ENCODE results near the gene WNT16. TPM values are rescaled to one million over a fixed set of nuclear protein-coding genes. Genes with fewer than 3 reads are reported as not detected.

WNT16 gene
- total RNA-seq, 1 donor from 2014 or later, result not detected

GRCh38 chr7:121384265-121384664 is 55.5 kb downstream of the WNT16 start:
- ATAC-seq, result peak in 1 of 2 donors; percentile 66
- H3K36me3 ChIP-seq, result no peaks in the 10 kb centered on the region
- H3K27ac ChIP-seq, result no peak overlapping the region
- no peak overlapping the region for H3K4me3 ChIP-seq
- intact Hi-C loops (cut with DNase I), result no loop called here
- TF ChIP-seq CTCF (IDR thresholded peaks at IDR 0.05), result no peak
- peaks cover 31% of the 10 kb centered on the region for H3K4me1 ChIP-seq
- no peaks in the 10 kb centered on the region for H3K9me3 ChIP-seq
- H3K27me3 ChIP-seq (ENCODE audit: low read depth), result no peaks in the 10 kb centered on the region
- DNase-seq, result no peak

GRCh38 chr7:121385056-121385799 is 56.4 kb downstream of the WNT16 start:
- no peaks in the 10 kb centered on the region for H3K9me3 ChIP-seq
- no peaks in the 10 kb centered on the region for H3K27me3 ChIP-seq (ENCODE audit: low read depth)
- no peak overlapping the region for H3K27ac ChIP-seq
- no peak overlapping the region for H3K4me3 ChIP-seq
- intact Hi-C loops (cut with DNase I), result no loop called here
- TF ChIP-seq CTCF (IDR thresholded peaks at IDR 0.05), result no peak
- no peak for DNase-seq
- ATAC-seq, result no peak
- no peaks in the 10 kb centered on the region for H3K36me3 ChIP-seq
- H3K4me1 ChIP-seq, result peaks cover 31% of the 10 kb centered on the region

- no peaks in the 10 kb centered on the region for H3K9me3 ChIP-seq
- no peaks in the 10 kb centered on the region for H3K36me3 ChIP-seq
- H3K27me3 ChIP-seq (ENCODE audit: low read depth), result no peaks in the 10 kb centered on the region
- ATAC-seq (peak; percentile 56 to 69), DNase-seq (no peak)
- no peak overlapping the region for H3K4me3 ChIP-seq
- peaks cover 31% of the 10 kb centered on the region for H3K4me1 ChIP-seq
- H3K27ac ChIP-seq, result no peak overlapping the region
- intact Hi-C loops (cut with DNase I), result no loop called here
- TF ChIP-seq CTCF (IDR thresholded peaks at IDR 0.05), result no peak
Observed at GRCh38 chr7:121385800-121386179, 57.0 kb downstream of the WNT16 start.

- no peaks in the 10 kb centered on the region for H3K27me3 ChIP-seq (ENCODE audit: low read depth)
- no peaks in the 10 kb centered on the region for H3K36me3 ChIP-seq
- H3K27ac ChIP-seq, result no peak overlapping the region
- no peak for ATAC-seq
- H3K4me3 ChIP-seq, result no peak overlapping the region
- peaks cover 24% of the 10 kb centered on the region for H3K4me1 ChIP-seq
- no peaks in the 10 kb centered on the region for H3K9me3 ChIP-seq
- no peak for DNase-seq
- TF ChIP-seq CTCF (IDR thresholded peaks at IDR 0.05), result no peak
- intact Hi-C loops (cut with DNase I), result no loop called here
Observed at GRCh38 chr7:121388950-121389349, 60.1 kb downstream of the WNT16 start.

GRCh38 chr7:121390109-121390508 is 61.3 kb downstream of the WNT16 start:
- Histone ChIP-seq H3K4me3 (no peak overlapping the region), H3K9me3 (no peaks in the 10 kb centered on the region), H3K27me3 (ENCODE audit: low read depth) (no peaks in the 10 kb centered on the region), H3K27ac (no peak overlapping the region), H3K4me1 (peaks cover 22% of the 10 kb centered on the region), H3K36me3 (no peaks in the 10 kb centered on the region)
- intact Hi-C loops (cut with DNase I), result no loop called here
- no peak for DNase-seq
- TF ChIP-seq CTCF (IDR thresholded peaks at IDR 0.05), result no peak
- ATAC-seq, result no peak
